Sigmoid colon (tissue), 4 donors: ENCODE measurements around the gene PKHD1.

Source experiments
- CTCF ChIP-seq, 4 experiments: fragments of 450-650 bp in 3 of 4; fragments of 200-600 bp in 1 of 4; IDR thresholded peaks; one replicate each; pipeline ENCODE4 v1.5.1; 2016 to 2019; ENCODE audit warnings: antibody characterized with exemption in 4 of 4, mild to moderate bottlenecking in 3 of 4, moderate library complexity in 2 of 4
- EP300 ChIP-seq, 4 donors: sonication (generic); formaldehyde crosslinking; IDR thresholded peaks; one replicate each; pipeline ENCODE4 v1.6.1; 2017; ENCODE audit warnings: antibody characterized with exemption in 4 of 4
- POLR2AphosphoS5 ChIP-seq, 4 donors: sonication (generic); formaldehyde crosslinking; IDR thresholded peaks; one replicate each; pipeline ENCODE4 v1.6.1; 2017; ENCODE audit warnings: antibody characterized with exemption in 4 of 4

- no peak for TF ChIP-seq CTCF (IDR thresholded peaks at IDR 0.05)
- TF ChIP-seq POLR2AphosphoS5 (IDR thresholded peaks at IDR 0.05): no peak
- no peak for TF ChIP-seq EP300 (IDR thresholded peaks at IDR 0.05)
Observed at GRCh38 chr6:51706086-51706485, 381.3 kb downstream of the PKHD1 start.
